GM18505 (cell line): ENCODE measurements around the gene SULT1C3.

Experiments used
- ATAC-seq: cut with Tn5 transposase; IDR thresholded peaks from one replicate; pipeline ENCODE4 v1.9.1; 2021; ENCODE audit not compliant: unreplicated experiment
- POLR2A ChIP-seq: IDR thresholded peaks from 4 replicates; pipeline ENCODE4 v1.6.1; 2011; ENCODE audit warnings: borderline replicate concordance; ENCODE audit not compliant: insufficient read depth, insufficient read length; ENCODE audit errors: extremely low read depth

The SULT1C3 gene

DNA sequence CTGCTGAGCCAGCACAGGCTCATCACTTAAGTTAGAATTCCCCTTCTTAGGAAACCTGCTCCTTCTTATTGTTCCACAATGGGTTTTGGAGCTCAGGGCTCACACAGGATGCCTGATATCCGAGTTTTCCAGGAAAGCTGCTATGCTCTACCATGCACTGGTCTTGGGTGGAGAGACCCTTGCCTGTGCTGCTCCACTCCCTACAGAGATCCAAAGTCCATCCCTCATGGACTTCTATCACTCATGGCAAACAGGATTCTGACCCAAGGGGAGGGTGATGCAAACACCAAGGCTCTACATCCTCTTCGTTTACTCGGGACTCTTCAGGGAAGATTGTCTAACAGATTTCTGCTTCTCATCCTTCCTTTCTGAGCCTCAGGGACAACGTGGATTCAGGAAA lies 54.1 kb downstream of the SULT1C3 start:
- no peak for TF ChIP-seq POLR2A
- ATAC-seq: no peak

DNA sequence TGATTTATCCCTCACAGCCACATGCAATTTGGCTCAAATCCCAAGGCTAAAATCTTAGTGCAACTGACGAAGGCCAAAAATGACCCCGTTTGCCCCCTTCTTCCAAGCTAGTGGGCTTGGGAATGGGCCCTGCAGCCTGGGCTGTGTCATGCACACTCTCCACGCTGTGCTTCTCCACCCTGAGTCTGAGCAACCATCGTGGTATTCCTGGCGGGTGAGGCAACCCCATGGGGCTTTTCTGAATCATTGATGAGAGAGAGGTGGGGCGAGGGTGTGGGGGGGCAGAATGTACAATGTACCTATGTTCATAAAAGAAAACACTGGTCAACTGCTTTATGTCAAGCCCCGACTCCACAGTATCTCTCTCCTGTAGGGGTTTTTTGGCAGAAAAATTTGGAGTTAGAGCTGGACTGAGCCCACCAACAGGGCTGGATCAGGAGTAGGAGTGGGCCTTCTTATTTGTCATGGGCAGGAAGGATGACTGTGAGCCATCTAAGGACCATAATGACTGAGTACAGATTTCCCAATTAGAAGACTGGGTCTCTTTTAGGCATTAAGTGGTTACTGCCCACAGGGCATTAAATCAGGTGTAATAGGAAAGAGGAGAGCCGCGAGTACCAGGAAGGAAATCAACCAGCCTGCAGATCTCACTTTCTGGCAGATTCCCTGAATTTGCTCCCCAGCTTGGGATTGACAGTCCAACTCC lies 57.8 kb downstream of the SULT1C3 start:
- no peak for TF ChIP-seq POLR2A
- ATAC-seq: no peak

DNA sequence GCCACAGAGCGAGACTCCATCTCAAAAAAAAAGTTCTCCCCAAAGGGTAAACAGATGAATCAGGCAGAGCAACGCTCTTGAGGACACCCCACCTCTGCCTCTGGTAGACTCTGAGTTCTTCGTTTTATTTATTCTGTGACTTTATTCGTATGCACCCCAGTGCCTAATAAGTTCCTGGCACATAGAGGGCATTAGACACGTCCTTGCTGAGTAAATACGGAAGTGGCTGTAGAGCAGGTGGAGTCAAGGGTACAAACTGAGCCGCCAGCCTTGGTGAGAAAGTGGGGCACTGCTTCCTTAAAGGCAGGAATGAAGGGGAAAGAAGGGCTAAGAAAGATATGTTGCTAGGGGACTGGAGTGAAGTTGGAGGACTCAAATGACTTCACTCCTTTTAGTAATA lies 61.8 kb downstream of the SULT1C3 start:
- no peak for TF ChIP-seq POLR2A
- ATAC-seq: no peak

DNA sequence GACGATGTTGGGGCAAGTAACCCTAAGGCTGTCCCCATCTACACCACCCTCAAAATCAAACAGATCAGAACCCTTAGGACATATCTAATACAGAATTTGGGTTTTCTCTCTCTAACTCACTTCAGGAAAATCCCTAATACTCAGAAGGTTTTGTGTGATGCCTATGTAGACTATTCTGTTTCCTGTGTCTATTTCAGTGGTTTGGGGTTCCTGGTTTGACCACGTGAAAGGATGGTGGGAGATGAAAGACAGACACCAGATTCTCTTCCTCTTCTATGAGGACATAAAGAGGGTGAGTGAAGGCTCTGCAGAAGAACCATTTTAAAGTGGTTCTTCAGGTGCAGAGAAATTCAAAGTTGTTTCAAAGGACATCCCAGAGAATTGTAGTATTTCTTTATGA lies 65.2 kb downstream of the SULT1C3 start:
- no peak for TF ChIP-seq POLR2A
- no peak for ATAC-seq

DNA sequence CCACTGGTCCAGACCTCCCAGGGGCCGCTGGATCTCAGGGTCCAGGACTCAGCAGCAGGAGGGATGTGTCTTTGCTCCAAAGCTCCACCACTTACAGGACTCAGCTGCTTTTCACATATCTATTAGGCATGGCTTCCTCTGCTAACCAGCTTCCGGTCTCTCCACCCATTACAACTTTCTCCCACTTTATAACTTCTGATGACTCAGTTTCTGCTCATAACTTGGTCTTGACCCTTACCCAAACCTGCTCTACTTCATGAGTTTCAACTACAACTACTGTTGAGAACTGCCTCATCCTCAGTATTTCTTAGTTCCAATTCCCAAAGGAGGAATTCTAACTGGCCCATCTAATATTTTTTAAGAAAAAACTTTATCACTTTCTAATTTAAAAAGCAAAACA lies 66.1 kb downstream of the SULT1C3 start:
- no peak for ATAC-seq
- TF ChIP-seq POLR2A: no peak

DNA sequence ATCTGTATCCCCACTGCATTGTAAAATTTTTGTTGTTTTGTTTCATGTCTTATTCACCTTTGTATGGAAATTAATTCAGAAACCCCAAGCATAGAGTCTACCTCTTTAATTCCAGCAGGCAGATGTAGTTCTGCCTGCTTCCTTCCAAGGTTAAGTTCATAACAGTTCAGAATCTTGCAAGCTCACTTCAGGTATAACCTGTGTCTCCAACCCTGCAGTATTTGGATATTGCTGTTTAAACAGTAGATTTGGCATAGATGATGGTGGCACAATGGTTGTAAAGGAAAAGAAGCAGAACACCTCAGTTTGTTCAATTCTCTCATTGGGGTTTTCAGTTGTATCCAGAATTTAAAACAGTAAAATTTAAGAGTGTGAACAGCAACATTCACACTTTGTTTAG lies 70.1 kb downstream of the SULT1C3 start:
- TF ChIP-seq POLR2A: no peak
- ATAC-seq: no peak
